Measurements from ENCODE around the gene BNC2.

DNA sequence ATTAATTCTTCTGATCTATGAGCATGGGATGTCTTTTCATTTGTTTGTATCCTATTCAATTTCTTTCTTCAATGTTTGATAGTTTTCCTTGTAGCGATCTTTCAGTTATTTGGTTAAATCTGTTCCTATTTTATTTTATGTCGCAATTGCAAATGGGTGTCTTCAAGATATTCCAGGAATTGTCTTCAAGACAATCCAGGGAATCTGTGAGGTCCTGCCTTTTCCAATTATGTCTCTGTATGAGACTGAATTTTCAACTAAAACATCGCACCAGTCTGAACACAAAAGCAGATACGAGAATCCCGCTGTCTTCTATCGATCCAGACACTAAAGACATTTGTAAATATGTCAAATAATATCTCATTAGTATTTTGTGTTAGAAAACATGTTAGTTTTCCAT lies 485.5 kb downstream of the BNC2 start:
- TF ChIP-seq, protein P1, sequence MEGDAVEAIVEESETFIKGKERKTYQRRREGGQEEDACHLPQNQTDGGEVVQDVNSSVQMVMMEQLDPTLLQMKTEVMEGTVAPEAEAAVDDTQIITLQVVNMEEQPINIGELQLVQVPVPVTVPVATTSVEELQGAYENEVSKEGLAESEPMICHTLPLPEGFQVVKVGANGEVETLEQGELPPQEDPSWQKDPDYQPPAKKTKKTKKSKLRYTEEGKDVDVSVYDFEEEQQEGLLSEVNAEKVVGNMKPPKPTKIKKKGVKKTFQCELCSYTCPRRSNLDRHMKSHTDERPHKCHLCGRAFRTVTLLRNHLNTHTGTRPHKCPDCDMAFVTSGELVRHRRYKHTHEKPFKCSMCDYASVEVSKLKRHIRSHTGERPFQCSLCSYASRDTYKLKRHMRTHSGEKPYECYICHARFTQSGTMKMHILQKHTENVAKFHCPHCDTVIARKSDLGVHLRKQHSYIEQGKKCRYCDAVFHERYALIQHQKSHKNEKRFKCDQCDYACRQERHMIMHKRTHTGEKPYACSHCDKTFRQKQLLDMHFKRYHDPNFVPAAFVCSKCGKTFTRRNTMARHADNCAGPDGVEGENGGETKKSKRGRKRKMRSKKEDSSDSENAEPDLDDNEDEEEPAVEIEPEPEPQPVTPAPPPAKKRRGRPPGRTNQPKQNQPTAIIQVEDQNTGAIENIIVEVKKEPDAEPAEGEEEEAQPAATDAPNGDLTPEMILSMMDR (IDR thresholded peaks at IDR 0.05), result no peak
- no peak for TF ChIP-seq POLR2A (IDR thresholded peaks at IDR 0.05)
